ENCODE data around the gene EVI5.

DNA sequence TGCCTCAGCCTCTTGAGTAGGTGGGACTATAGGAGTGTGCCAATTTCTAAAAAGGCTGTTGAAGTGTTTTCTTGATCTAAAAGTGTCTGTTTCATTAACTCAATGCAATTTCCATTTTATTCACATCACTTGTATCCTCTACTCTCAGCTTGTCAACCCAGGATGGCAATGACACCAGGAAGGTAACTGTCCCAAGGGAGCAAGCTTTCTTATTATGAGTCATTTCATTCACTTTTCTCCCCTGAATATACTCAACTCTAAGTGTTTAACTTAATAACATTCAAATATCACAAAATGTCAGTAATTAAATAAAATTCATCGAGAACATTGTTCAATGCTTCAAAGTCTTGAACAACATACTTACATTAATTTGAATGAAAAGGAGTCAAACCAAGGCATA is 275.3 kb downstream of the EVI5 start:
- no peak for TF ChIP-seq CTCF (IDR thresholded peaks at IDR 0.05; ENCODE audit: poor library complexity)
- TF ChIP-seq EZH2 (IDR thresholded peaks at IDR 0.05; ENCODE audit: borderline replicate concordance) = no peak

Measured in hepatocyte (in vitro differentiated cells).